HCT116 (cell line): ENCODE results near the gene PPM1B. TPM values are rescaled to one million over a fixed set of nuclear protein-coding genes. Genes with fewer than 3 reads are reported as not detected.

ENCODE experiments used
- ATAC-seq: fragments of 200-7000 bp; cut with Tn5 transposase; 2 replicates; pipeline ENCODE4 v1.9.1; 2020; ENCODE audit warnings: mild to moderate bottlenecking, moderate library complexity
- BruUV-seq: library from RNA; stranded (reverse); fragments of 400-500 nt; replicated peaks from 2 replicates; lab custom pipeline; 2021; lab: Mats Ljungman, UMichigan
- CTCF ChIA-PET: fragments of 300-600 bp; sonication (Branson Sonifier 250); formaldehyde crosslinking; loops from one replicate; lab custom pipeline; 2021; ENCODE audit warnings: antibody characterized with exemption; lab: Charles Lee
- POLR2A ChIA-PET: fragments of 300-600, 350-600 bp; sonication (Branson Sonifier 250); formaldehyde crosslinking; loops from one replicate; lab custom pipeline; 2021; ENCODE audit warnings: antibody characterized with exemption; lab: Charles Lee
- RAD21 ChIA-PET, 2 experiments: fragments of 300-600 bp; sonication (Branson Sonifier 250); formaldehyde crosslinking; loops; one replicate each; lab custom pipeline; 2023; ENCODE audit warnings: low total read pairs in 2 of 2; ENCODE audit not compliant: uncharacterized antibody in 2 of 2, unreplicated experiment in 2 of 2, low non-redundant PET in 1 of 2; lab: Charles Lee
- DNase-seq: peaks from one replicate; pipeline ENCODE4 v3.0.0-alpha.2; 2010; ENCODE audit warnings: low read depth, low spot score
- H2AFZ ChIP-seq: fragments of 200-600 bp; shearing (Covaris generic), sonication (generic); 2 replicates; pipeline ENCODE4 v1.6.1; 2017; ENCODE audit warnings: low read depth, mixed run types, mixed read lengths, antibody characterized with exemption, low read length; ENCODE audit not compliant: poor library complexity, severe bottlenecking
- H3K27ac ChIP-seq: 2 replicates; pipeline ENCODE4 v1.5.1; 2012; ENCODE audit warnings: low read depth, low read length
- H3K27me3 ChIP-seq: fragments of 200-600 bp; sonication (generic); 2 replicates; pipeline ENCODE4 v1.6.1; 2016; ENCODE audit warnings: mixed run types, low read length, mixed read lengths; ENCODE audit not compliant: insufficient read depth
- H3K36me3 ChIP-seq, 2 experiments: fragments of 200-500 bp in 1 of 2; fragments of 200-600 bp in 1 of 2; sonication (Bioruptor generic) in 1 of 2; sonication (generic) in 1 of 2; 2 replicates each; pipeline versions ENCODE4 v1.5.1 to v1.6.1; 2014 to 2016; ENCODE audit warnings: low read length in 2 of 2, inconsistent platforms in 1 of 2, mixed read lengths in 1 of 2, mixed run types in 1 of 2; ENCODE audit not compliant: insufficient read depth in 2 of 2, control insufficient read depth in 1 of 2
- H3K4me1 ChIP-seq, 2 experiments: fragments of 200-600 bp in 1 of 2; sonication (generic) in 1 of 2; 2 replicates each; pipeline versions ENCODE4 v1.5.1 to v1.6.1; 2012 to 2017; ENCODE audit warnings: low read length in 2 of 2, inconsistent platforms in 1 of 2, mild to moderate bottlenecking in 1 of 2, mixed read lengths in 1 of 2, mixed run types in 1 of 2, moderate library complexity in 1 of 2; ENCODE audit not compliant: insufficient read depth in 2 of 2, control insufficient read depth in 1 of 2
- H3K4me2 ChIP-seq: fragments of 200-600 bp; sonication (generic); 2 replicates; pipeline ENCODE4 v1.6.1; 2017; ENCODE audit warnings: mixed run types, low read length, mixed read lengths
- H3K4me3 ChIP-seq, 2 experiments: fragments of 200-600 bp in 1 of 2; sonication (generic) in 1 of 2; replicated peaks in 1 of 2; 2 replicates each; pipeline ENCODE4 v1.5.1; 2011 to 2016; ENCODE audit warnings: low read length in 2 of 2, control low read depth in 1 of 2, low read depth in 1 of 2, mild to moderate bottlenecking in 1 of 2, mixed read lengths in 1 of 2, mixed run types in 1 of 2
- H3K79me2 ChIP-seq: fragments of 200-600 bp; sonication (generic); 2 replicates; pipeline ENCODE4 v1.6.1; 2017; ENCODE audit warnings: mild to moderate bottlenecking, mixed run types, low read length, moderate library complexity, mixed read lengths; ENCODE audit not compliant: insufficient read depth
- H3K9ac ChIP-seq: fragments of 200-600 bp; sonication (generic); 2 replicates; pipeline ENCODE4 v1.6.1; 2016; ENCODE audit warnings: low read length, mixed read lengths
- H3K9me2 ChIP-seq: fragments of 200-600 bp; sonication (generic), shearing (Covaris generic); 2 replicates; pipeline ENCODE4 v1.6.1; 2017; ENCODE audit warnings: mixed run types, mild to moderate bottlenecking, moderate library complexity; ENCODE audit not compliant: insufficient read depth
- H3K9me3 ChIP-seq, 2 experiments: fragments of 200-500 bp in 1 of 2; fragments of 200-600 bp in 1 of 2; sonication (Bioruptor generic) in 1 of 2; sonication (generic) in 1 of 2; 2 replicates each; pipeline ENCODE4 v1.6.1; 2014 to 2017; ENCODE audit warnings: low read length in 2 of 2, mixed read lengths in 2 of 2, inconsistent platforms in 1 of 2, low read depth in 1 of 2, mild to moderate bottlenecking in 1 of 2, mixed run types in 1 of 2, moderate library complexity in 1 of 2; ENCODE audit not compliant: control insufficient read depth in 1 of 2, insufficient read depth in 1 of 2
- H4K20me1 ChIP-seq: fragments of 200-600 bp; sonication (generic), shearing (Covaris generic); 2 replicates; pipeline ENCODE4 v1.6.1; 2017; ENCODE audit warnings: mixed run types, mild to moderate bottlenecking, moderate library complexity; ENCODE audit not compliant: insufficient read depth
- CBX3 ChIP-seq: IDR thresholded peaks from 2 replicates; pipeline ENCODE4 v1.6.1; 2012; ENCODE audit warnings: low read depth
- EGR1 ChIP-seq: IDR thresholded peaks from 2 replicates; pipeline ENCODE4 v1.6.1; 2012; ENCODE audit warnings: low read depth
- ELF1 ChIP-seq: IDR thresholded peaks from 2 replicates; pipeline ENCODE4 v1.6.1; 2012; ENCODE audit warnings: low read depth, borderline replicate concordance
- EZH2 ChIP-seq: fragments of 200-600 bp; sonication (generic); IDR thresholded peaks from 2 replicates; pipeline ENCODE4 v1.6.1; 2017; ENCODE audit warnings: antibody characterized with exemption, mixed run types
- EZH2phosphoT487 ChIP-seq: fragments of 200-600 bp; IDR thresholded peaks from 2 replicates; pipeline ENCODE4 v1.6.1; 2018; ENCODE audit warnings: antibody characterized with exemption, borderline replicate concordance
- FOSL1 ChIP-seq: IDR thresholded peaks from 2 replicates; pipeline ENCODE4 v1.6.1; 2012; ENCODE audit warnings: low read depth
- JUND ChIP-seq: IDR thresholded peaks from 2 replicates; pipeline ENCODE4 v1.6.1; 2012
- POLR2A ChIP-seq: IDR thresholded peaks from 2 replicates; pipeline ENCODE4 v1.7.0; 2011; ENCODE audit warnings: borderline replicate concordance; ENCODE audit not compliant: insufficient read depth, insufficient read length; ENCODE audit errors: extremely low read depth
- POLR2AphosphoS5 ChIP-seq: IDR thresholded peaks from 2 replicates; pipeline ENCODE4 v1.6.1; 2011; ENCODE audit warnings: mild to moderate bottlenecking, low read depth, low read length, moderate library complexity
- SP1 ChIP-seq: IDR thresholded peaks from 2 replicates; pipeline ENCODE4 v1.6.1; 2012; ENCODE audit warnings: low read depth
- SRF ChIP-seq: IDR thresholded peaks from 2 replicates; pipeline ENCODE4 v1.6.1; 2012; ENCODE audit warnings: low read depth
- TCF7L2 ChIP-seq: IDR thresholded peaks from 2 replicates; pipeline ENCODE4 v1.7.0; 2011; ENCODE audit warnings: borderline replicate concordance, inconsistent platforms; ENCODE audit not compliant: insufficient read depth, insufficient read length; ENCODE audit errors: extremely low read depth
- YY1 ChIP-seq: IDR thresholded peaks from 2 replicates; pipeline ENCODE4 v1.6.1; 2011; ENCODE audit warnings: low read length, low read depth, moderate library complexity, mild to moderate bottlenecking; ENCODE audit not compliant: insufficient replicate concordance; ENCODE audit errors: extremely low read depth
- ZNF274 ChIP-seq: fragments of 200-500 bp; sonication (Bioruptor generic); IDR thresholded peaks from 2 replicates; pipeline ENCODE4 v1.6.1; 2014; ENCODE audit warnings: mild to moderate bottlenecking, low read depth, low read length, inconsistent platforms
- intact Hi-C: fragments of 100-400 bp; cut with micrococcal nuclease; formaldehyde crosslinking; loops from 2 replicates; pipeline ENCODE4 v1.10.0; 2022
- total RNA-seq: library from RNA; stranded (reverse); gene quantifications from one replicate; pipeline ENCODE4 v1.2.1, GENCODE V29; 2021; ENCODE audit not compliant: unreplicated experiment
- TF ChIP-seq, protein P1 (sequence below): IDR thresholded peaks from 2 replicates; pipeline ENCODE4 v1.6.1; 2012
- TF ChIP-seq, protein P2 (sequence below), 3 experiments: fragments of 200-600 bp in 1 of 3; sonication (generic) in 1 of 3; IDR thresholded peaks in 2 of 3; conservative IDR thresholded peaks in 1 of 3; 2 replicates each; pipeline ENCODE4 v1.5.1; 2012 to 2017; ENCODE audit warnings: low read depth in 2 of 3, low read length in 2 of 3, antibody characterized with exemption in 1 of 3, borderline replicate concordance in 1 of 3, control low read depth in 1 of 3, mild to moderate bottlenecking in 1 of 3, mixed read lengths in 1 of 3, mixed run types in 1 of 3, moderate library complexity in 1 of 3; ENCODE audit not compliant: insufficient read depth in 1 of 3

The PPM1B gene
- total RNA-seq, 1 experiment from 2014 or later = 36.9 TPM

DNA sequence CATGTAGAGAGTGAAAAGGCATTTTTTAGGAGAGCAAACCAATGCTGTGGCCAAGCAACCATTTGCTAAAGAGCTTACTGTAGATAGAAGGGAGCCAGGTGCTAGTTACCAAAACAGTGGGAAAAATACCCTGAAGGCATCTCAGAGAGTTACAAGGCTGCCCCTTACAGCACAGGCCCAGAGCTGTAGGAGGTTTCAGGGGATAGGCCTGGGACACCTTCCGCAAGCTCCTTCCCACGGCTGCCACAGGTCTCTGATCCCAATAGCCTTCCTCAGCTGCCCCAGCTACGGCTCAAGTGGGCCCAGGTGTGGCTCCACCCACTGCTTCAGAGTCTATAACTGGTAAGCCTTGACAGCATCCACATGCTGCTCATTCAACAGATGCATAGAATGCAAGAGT is 18.2 kb upstream of the PPM1B start:
- Histone ChIP-seq H3K27me3 (no peaks in the 10 kb centered on the region), H3K9me3 (no peaks in the 10 kb centered on the region), H3K4me1 (peaks cover 0 to 1% of the 10 kb centered on the region in 2 experiments; a peak in 1 of 4 replicates), H3K4me3 (no peak overlapping the region), H3K4me2 (no peak overlapping the region), H3K9me2 (no peaks in the 10 kb centered on the region), H3K27ac (no peak overlapping the region), H3K9ac (no peak overlapping the region), H3K79me2 (no peaks in the 10 kb centered on the region)
- ChIA-PET RAD21 (no interaction called here), CTCF (no interaction called here)
- BruUV-seq = no TSS peak
- DNase-seq (no peak), ATAC-seq (no peak)
- TF ChIP-seq ELF1 = no peak
- TF ChIP-seq EZH2phosphoT487 = no peak
- no peak for TF ChIP-seq POLR2A
- TF ChIP-seq, protein P1, sequence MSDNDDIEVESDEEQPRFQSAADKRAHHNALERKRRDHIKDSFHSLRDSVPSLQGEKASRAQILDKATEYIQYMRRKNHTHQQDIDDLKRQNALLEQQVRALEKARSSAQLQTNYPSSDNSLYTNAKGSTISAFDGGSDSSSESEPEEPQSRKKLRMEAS = no peak
- TF ChIP-seq CBX3 = no peak
- TF ChIP-seq, protein P2, sequence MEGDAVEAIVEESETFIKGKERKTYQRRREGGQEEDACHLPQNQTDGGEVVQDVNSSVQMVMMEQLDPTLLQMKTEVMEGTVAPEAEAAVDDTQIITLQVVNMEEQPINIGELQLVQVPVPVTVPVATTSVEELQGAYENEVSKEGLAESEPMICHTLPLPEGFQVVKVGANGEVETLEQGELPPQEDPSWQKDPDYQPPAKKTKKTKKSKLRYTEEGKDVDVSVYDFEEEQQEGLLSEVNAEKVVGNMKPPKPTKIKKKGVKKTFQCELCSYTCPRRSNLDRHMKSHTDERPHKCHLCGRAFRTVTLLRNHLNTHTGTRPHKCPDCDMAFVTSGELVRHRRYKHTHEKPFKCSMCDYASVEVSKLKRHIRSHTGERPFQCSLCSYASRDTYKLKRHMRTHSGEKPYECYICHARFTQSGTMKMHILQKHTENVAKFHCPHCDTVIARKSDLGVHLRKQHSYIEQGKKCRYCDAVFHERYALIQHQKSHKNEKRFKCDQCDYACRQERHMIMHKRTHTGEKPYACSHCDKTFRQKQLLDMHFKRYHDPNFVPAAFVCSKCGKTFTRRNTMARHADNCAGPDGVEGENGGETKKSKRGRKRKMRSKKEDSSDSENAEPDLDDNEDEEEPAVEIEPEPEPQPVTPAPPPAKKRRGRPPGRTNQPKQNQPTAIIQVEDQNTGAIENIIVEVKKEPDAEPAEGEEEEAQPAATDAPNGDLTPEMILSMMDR (IDR thresholded peaks at IDR 0.05 in 2 of 3, conservative IDR thresholded peaks at IDR 0.05 in 1 of 3; ENCODE audit: borderline replicate concordance in 1 of 3, insufficient read depth in 1 of 3, low read depth in 2 of 3, low read length in 2 of 3) = no peak
- no peak for TF ChIP-seq TCF7L2
- TF ChIP-seq SP1 = no peak
- TF ChIP-seq ZNF274 = no peak
- TF ChIP-seq EZH2 = no peak
- no peak for TF ChIP-seq EGR1
- TF ChIP-seq YY1 = no peak
- TF ChIP-seq JUND = no peak
- TF ChIP-seq FOSL1 = no peak
- no peak for TF ChIP-seq POLR2AphosphoS5
- no peak for TF ChIP-seq SRF
- TF ChIP-seq, all 23 proteins: peak for 0
- no peaks in the 10 kb centered on the region for H3K36me3 ChIP-seq
- intact Hi-C loops = no loop called here
- no peak overlapping the region for H2AFZ ChIP-seq
- POLR2A ChIA-PET = no interaction called here
- no peaks in the 10 kb centered on the region for H4K20me1 ChIP-seq
